Prostate gland (tissue), 2 donors: ENCODE data around the gene MTMR11.

Experiments used
- POLR2A ChIP-seq: fragments of 450-650 bp; IDR thresholded peaks from one replicate; pipeline ENCODE4 v1.6.1; 2016; ENCODE audit warnings: antibody characterized with exemption, mild to moderate bottlenecking
- POLR2AphosphoS5 ChIP-seq: sonication (generic); formaldehyde crosslinking; IDR thresholded peaks from one replicate; pipeline ENCODE4 v1.6.1; 2017; ENCODE audit warnings: antibody characterized with exemption
- TF ChIP-seq, protein P1 (sequence below), 4 experiments: fragments of 200-600 bp in 2 of 4; fragments of 450-650 bp in 2 of 4; sonication (generic) in 2 of 4; IDR thresholded peaks; 1 replicate in 3 of 4; 2 replicates in 1 of 4; pipeline ENCODE4 v1.5.1; 2016 to 2019; ENCODE audit warnings: antibody characterized with exemption in 4 of 4, mild to moderate bottlenecking in 2 of 4, moderate library complexity in 2 of 4

DNA sequence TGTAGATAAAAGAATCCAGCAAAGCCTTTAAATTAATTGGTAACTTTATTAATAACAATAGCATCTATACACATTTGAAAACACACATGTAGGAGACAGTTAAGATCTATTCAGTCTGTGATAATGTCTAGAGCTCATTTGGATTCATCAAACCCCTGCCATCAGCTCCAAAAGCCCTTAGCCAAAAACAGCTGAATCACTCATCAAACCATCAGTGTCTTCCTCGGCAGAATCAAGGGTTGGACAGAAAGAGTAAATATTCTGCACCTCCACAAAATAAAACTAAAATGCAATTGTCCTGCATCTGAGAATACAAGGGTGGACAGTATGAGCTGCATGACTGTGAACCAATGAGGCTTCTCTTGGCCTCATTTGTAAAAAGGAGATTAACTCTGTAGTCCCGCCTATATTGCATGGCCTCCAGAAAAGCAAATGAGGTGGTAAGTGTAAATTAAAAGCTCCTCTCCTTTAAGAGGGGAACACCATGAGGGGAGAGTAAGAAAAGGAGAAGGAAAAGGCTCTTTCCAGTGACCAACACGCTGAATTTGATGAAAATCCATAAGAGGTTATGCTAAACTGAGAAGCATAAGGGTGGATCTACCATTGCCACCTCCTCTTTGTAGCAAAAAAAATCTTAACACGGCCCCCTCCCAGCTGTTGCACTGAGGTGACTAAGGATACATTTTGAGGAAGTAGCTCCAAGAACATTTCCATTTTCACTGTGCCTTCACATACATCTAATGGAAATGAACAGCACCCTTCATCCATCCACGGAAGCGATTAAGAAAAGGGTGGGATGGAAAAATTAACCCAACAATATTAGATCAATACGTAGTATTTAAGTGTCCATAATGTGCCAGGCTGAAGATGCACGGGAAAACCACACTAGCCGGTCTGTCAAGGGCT lies 52.0 kb downstream of the MTMR11 start:
- TF ChIP-seq POLR2A (peak; percentile 1), POLR2AphosphoS5 (peak; percentile 40)
- TF ChIP-seq, protein P1, sequence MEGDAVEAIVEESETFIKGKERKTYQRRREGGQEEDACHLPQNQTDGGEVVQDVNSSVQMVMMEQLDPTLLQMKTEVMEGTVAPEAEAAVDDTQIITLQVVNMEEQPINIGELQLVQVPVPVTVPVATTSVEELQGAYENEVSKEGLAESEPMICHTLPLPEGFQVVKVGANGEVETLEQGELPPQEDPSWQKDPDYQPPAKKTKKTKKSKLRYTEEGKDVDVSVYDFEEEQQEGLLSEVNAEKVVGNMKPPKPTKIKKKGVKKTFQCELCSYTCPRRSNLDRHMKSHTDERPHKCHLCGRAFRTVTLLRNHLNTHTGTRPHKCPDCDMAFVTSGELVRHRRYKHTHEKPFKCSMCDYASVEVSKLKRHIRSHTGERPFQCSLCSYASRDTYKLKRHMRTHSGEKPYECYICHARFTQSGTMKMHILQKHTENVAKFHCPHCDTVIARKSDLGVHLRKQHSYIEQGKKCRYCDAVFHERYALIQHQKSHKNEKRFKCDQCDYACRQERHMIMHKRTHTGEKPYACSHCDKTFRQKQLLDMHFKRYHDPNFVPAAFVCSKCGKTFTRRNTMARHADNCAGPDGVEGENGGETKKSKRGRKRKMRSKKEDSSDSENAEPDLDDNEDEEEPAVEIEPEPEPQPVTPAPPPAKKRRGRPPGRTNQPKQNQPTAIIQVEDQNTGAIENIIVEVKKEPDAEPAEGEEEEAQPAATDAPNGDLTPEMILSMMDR (IDR thresholded peaks at IDR 0.05), result no peak
